Measurements from ENCODE around the gene GATM. TPM values are rescaled to one million over a fixed set of nuclear protein-coding genes. Genes with fewer than 3 reads are reported as not detected.

Gene GATM
- total RNA-seq, 1 donor from 2014 or later = 21.4 TPM

- H3K9ac ChIP-seq = no peak overlapping the region
- no peaks in the 10 kb centered on the region for H3K27me3 Mint-ChIP-seq (ENCODE audit: insufficient read depth, low read depth)
- TF ChIP-seq EZH2 (IDR thresholded peaks at IDR 0.05) (no peak), CTCF (IDR thresholded peaks at IDR 0.05) (no peak), EZH2phosphoT487 (IDR thresholded peaks at IDR 0.05) (no peak)
- no peaks in the 10 kb centered on the region for H3K4me1 ChIP-seq
- no peak overlapping the region for H3K27ac Mint-ChIP-seq
- H3K27me3 ChIP-seq = peaks cover 100% of the 10 kb centered on the region
- no peaks in the 10 kb centered on the region for H3K9me3 Mint-ChIP-seq
- no peaks in the 10 kb centered on the region for H4K20me1 ChIP-seq (ENCODE audit: low read depth)
- H3K4me3 ChIP-seq = no peak overlapping the region
- H3K36me3 Mint-ChIP-seq = no peaks in the 10 kb centered on the region
- no peak for DNase-seq (ENCODE audit: low spot score)
- H3K27ac ChIP-seq = no peak overlapping the region
- no peak overlapping the region for H2AFZ ChIP-seq (replicated peaks)
- no peak overlapping the region for H3K4me3 Mint-ChIP-seq
- H3K9me3 ChIP-seq (ENCODE audit: low read depth) = no peaks in the 10 kb centered on the region
- H3F3A ChIP-seq (ENCODE audit: low read depth) = no peaks in the 10 kb centered on the region
- H3K79me2 ChIP-seq (ENCODE audit: low read depth) = no peaks in the 10 kb centered on the region
- H3K4me1 Mint-ChIP-seq = no peaks in the 10 kb centered on the region
- no peaks in the 10 kb centered on the region for H3K36me3 ChIP-seq
- no peak overlapping the region for H3K4me2 ChIP-seq
Observed at GRCh38 chr15:45387380-45388007, 9.2 kb upstream of the GATM start.

- H3K79me2 ChIP-seq (ENCODE audit: low read depth) = no peaks in the 10 kb centered on the region
- peaks cover 100% of the 10 kb centered on the region for H3K27me3 ChIP-seq
- DNase-seq (ENCODE audit: low spot score) = no peak
- H3K27ac ChIP-seq = no peak overlapping the region
- no peaks in the 10 kb centered on the region for H3K4me1 ChIP-seq
- Mint-ChIP-seq H3K27ac (no peak overlapping the region), H3K9me3 (no peaks in the 10 kb centered on the region), H3K4me1 (no peaks in the 10 kb centered on the region), H3K27me3 (ENCODE audit: insufficient read depth, low read depth) (no peaks in the 10 kb centered on the region), H3K36me3 (no peaks in the 10 kb centered on the region), H3K4me3 (no peak overlapping the region)
- no peak overlapping the region for H3K4me2 ChIP-seq
- no peak overlapping the region for H3K9ac ChIP-seq
- no peaks in the 10 kb centered on the region for H4K20me1 ChIP-seq (ENCODE audit: low read depth)
- TF ChIP-seq EZH2 (IDR thresholded peaks at IDR 0.05) = no peak
- H2AFZ ChIP-seq (replicated peaks) = no peak overlapping the region
- no peak overlapping the region for H3K4me3 ChIP-seq
- H3K9me3 ChIP-seq (ENCODE audit: low read depth) = no peaks in the 10 kb centered on the region
- H3F3A ChIP-seq (ENCODE audit: low read depth) = no peaks in the 10 kb centered on the region
- H3K36me3 ChIP-seq = no peaks in the 10 kb centered on the region
Observed at GRCh38 chr15:45386974-45387373, 8.6 kb upstream of the GATM start.

- no peak for TF ChIP-seq CTCF (IDR thresholded peaks at IDR 0.05)
- no peak for TF ChIP-seq EZH2phosphoT487 (IDR thresholded peaks at IDR 0.05)
- TF ChIP-seq EZH2 (IDR thresholded peaks at IDR 0.05) = no peak
Observed at GRCh38 chr15:45386420-45386819, 8.1 kb upstream of the GATM start.

GRCh38 chr15:45385590-45385989 is 7.2 kb upstream of the GATM start:
- Mint-ChIP-seq H3K4me1 (no peaks in the 10 kb centered on the region), H3K4me3 (no peak overlapping the region), H3K27me3 (ENCODE audit: insufficient read depth, low read depth) (no peaks in the 10 kb centered on the region), H3K36me3 (no peaks in the 10 kb centered on the region), H3K9me3 (no peaks in the 10 kb centered on the region), H3K27ac (no peak overlapping the region)
- Histone ChIP-seq H3K4me1 (no peaks in the 10 kb centered on the region), H3K36me3 (no peaks in the 10 kb centered on the region), H3K4me3 (no peak overlapping the region), H3K27me3 (peaks cover 100% of the 10 kb centered on the region), H3K9me3 (ENCODE audit: low read depth) (no peaks in the 10 kb centered on the region), H3K79me2 (ENCODE audit: low read depth) (no peaks in the 10 kb centered on the region), H3K4me2 (no peak overlapping the region), H2AFZ (replicated peaks) (no peak overlapping the region), H3F3A (ENCODE audit: low read depth) (no peaks in the 10 kb centered on the region), H4K20me1 (ENCODE audit: low read depth) (no peaks in the 10 kb centered on the region), H3K9ac (no peak overlapping the region), H3K27ac (no peak overlapping the region)
- DNase-seq (ENCODE audit: low spot score) = no peak
- TF ChIP-seq CTCF (IDR thresholded peaks at IDR 0.05) (no peak), EZH2phosphoT487 (IDR thresholded peaks at IDR 0.05) (no peak), EZH2 (IDR thresholded peaks at IDR 0.05) (no peak)

More at GRCh38 chr15:45386420-45386819, 8.1 kb upstream of the GATM start:
- Histone ChIP-seq H3K27ac (no peak overlapping the region), H3K4me1 (no peaks in the 10 kb centered on the region), H3K9me3 (ENCODE audit: low read depth) (no peaks in the 10 kb centered on the region), H4K20me1 (ENCODE audit: low read depth) (no peaks in the 10 kb centered on the region), H3K79me2 (ENCODE audit: low read depth) (no peaks in the 10 kb centered on the region), H3K4me3 (no peak overlapping the region), H3K36me3 (no peaks in the 10 kb centered on the region), H3F3A (ENCODE audit: low read depth) (no peaks in the 10 kb centered on the region), H3K27me3 (peaks cover 100% of the 10 kb centered on the region), H2AFZ (replicated peaks) (no peak overlapping the region), H3K9ac (no peak overlapping the region), H3K4me2 (no peak overlapping the region)
- Mint-ChIP-seq H3K9me3 (no peaks in the 10 kb centered on the region), H3K27ac (no peak overlapping the region), H3K36me3 (no peaks in the 10 kb centered on the region), H3K4me3 (no peak overlapping the region), H3K4me1 (no peaks in the 10 kb centered on the region), H3K27me3 (ENCODE audit: insufficient read depth, low read depth) (no peaks in the 10 kb centered on the region)
- no peak for DNase-seq (ENCODE audit: low spot score)
